AG09319 (cell line): ENCODE results near the gene TSC22D3.

ENCODE experiments used
- DNase-seq: peaks from one replicate; pipeline ENCODE4 v3.0.0-alpha.2; 2010; ENCODE audit warnings: low read depth; ENCODE audit errors: extremely low read depth
- CTCF ChIP-seq: IDR thresholded peaks from 2 replicates; pipeline ENCODE4 v1.5.1; 2011; ENCODE audit warnings: low read depth, mild to moderate bottlenecking, inconsistent platforms, low read length, moderate library complexity

Gene TSC22D3

GRCh38 chrX:107716118-107716684 lies 59.4 kb downstream of the TSC22D3 start:
- no peak for DNase-seq
- no peak for TF ChIP-seq CTCF

- DNase-seq: no peak
- TF ChIP-seq CTCF: no peak
Observed at GRCh38 chrX:107715331-107716117, 60.1 kb downstream of the TSC22D3 start.

- no peak for DNase-seq
- TF ChIP-seq CTCF: no peak
Observed at GRCh38 chrX:107714206-107714891, 61.2 kb downstream of the TSC22D3 start.

- no peak for TF ChIP-seq CTCF
- DNase-seq: no peak
Observed at GRCh38 chrX:107713543-107714205, 61.9 kb downstream of the TSC22D3 start.

GRCh38 chrX:107713203-107713542 lies 62.4 kb downstream of the TSC22D3 start:
- no peak for DNase-seq
- no peak for TF ChIP-seq CTCF

- TF ChIP-seq CTCF: no peak
- no peak for DNase-seq
Observed at GRCh38 chrX:107712231-107713202, 63.1 kb downstream of the TSC22D3 start.
